Measurements from ENCODE around the gene LRRC66. TPM values are rescaled to one million over a fixed set of nuclear protein-coding genes. Genes with fewer than 3 reads are reported as not detected.
A peak's percentile ranks its signal among the peaks of the same experiment; 100 is the strongest.

Gene LRRC66, protein sequence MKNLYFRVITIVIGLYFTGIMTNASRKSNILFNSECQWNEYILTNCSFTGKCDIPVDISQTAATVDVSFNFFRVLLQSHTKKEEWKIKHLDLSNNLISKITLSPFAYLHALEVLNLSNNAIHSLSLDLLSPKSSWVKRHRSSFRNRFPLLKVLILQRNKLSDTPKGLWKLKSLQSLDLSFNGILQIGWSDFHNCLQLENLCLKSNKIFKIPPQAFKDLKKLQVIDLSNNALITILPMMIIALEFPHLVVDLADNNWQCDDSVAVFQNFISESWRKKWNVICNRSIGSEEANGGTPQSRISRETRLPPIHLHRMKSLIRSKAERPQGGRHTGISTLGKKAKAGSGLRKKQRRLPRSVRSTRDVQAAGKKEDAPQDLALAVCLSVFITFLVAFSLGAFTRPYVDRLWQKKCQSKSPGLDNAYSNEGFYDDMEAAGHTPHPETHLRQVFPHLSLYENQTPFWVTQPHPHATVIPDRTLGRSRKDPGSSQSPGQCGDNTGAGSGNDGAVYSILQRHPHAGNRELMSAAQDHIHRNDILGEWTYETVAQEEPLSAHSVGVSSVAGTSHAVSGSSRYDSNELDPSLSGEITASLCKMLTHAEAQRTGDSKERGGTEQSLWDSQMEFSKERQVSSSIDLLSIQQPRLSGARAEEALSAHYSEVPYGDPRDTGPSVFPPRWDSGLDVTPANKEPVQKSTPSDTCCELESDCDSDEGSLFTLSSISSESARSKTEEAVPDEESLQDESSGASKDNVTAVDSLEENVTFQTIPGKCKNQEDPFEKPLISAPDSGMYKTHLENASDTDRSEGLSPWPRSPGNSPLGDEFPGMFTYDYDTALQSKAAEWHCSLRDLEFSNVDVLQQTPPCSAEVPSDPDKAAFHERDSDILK
- total RNA-seq (2022) (0.09 TPM in 1 of 2 replicates, not detected in the other), Bru-seq, nascent RNA (percentile 23 among the genes with signal in this experiment), BruChase-seq, experiment 1, labeled RNA remaining after a 2-hour chase (percentile 21 among the genes with signal in this experiment), BruChase-seq, experiment 2, labeled RNA remaining after a 6-hour chase (percentile 16 among the genes with signal in this experiment)
- long read RNA-seq, result 0 reads

DNA sequence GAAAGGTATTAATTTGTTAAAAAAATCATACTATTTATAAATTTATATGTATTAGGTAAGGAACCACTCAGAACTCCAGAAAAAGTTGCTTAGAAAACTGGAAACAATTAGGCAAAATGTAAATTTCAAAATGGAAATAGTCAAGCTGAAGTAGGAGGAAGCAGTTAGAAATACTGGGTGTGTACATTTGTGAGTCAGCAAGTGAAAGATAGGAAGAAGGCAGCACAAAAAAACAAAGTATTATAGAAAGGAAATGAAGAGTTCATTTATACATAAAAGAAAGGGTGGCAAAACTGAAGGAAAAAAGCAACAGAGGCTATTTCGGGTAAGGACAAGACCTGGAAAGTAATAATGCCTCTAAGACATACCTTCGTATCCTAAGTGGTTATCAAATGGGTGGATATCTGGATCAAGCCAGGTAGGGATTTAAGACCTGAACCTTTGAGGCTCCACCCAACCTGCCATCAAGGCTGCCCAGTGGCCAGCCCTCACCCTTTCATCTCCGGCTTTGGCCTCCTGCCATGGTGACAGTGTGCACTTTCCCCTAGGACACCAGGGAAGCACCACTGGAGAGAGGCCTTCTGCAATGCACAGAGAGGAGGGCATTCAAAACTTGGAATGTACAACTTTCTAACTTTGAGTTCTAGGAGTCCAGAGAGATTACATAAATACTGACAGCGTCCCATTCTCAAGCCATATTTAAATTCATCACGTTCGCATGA lies at the start of gene LRRC66:
Gene LRRC66 (minus strand): TSS at position 428 of the 722 bp plus-strand sequence. CDS start 2,750 bp downstream, outside the sequence.
- H3K27me3 ChIP-seq (replicated peaks; ENCODE audit: control insufficient read depth, insufficient read depth, low read length), result no peaks in the 10 kb centered on the region
- no peak for DNase-seq
- Mint-ChIP-seq H3K27me3 (ENCODE audit: insufficient read depth, unreplicated experiment) (no peaks in the 10 kb centered on the region), H3K36me3 (ENCODE audit: insufficient read depth, unreplicated experiment) (no peaks in the 10 kb centered on the region), H3K27ac (ENCODE audit: unreplicated experiment) (no peak within 1 kb of the TSS), H3K9me3 (ENCODE audit: unreplicated experiment) (no peaks in the 10 kb centered on the region), H3K4me3 (ENCODE audit: unreplicated experiment) (no peak within 1 kb of the TSS), H3K4me1 (ENCODE audit: low read depth, unreplicated experiment) (no peaks in the 10 kb centered on the region)
- BruUV-seq (replicated peaks), result no TSS peak
- H3K4me1 ChIP-seq, result peaks cover 3% of the 10 kb centered on the region; the same call in 1 of the 2 replicates
- TF ChIP-seq, protein P1, sequence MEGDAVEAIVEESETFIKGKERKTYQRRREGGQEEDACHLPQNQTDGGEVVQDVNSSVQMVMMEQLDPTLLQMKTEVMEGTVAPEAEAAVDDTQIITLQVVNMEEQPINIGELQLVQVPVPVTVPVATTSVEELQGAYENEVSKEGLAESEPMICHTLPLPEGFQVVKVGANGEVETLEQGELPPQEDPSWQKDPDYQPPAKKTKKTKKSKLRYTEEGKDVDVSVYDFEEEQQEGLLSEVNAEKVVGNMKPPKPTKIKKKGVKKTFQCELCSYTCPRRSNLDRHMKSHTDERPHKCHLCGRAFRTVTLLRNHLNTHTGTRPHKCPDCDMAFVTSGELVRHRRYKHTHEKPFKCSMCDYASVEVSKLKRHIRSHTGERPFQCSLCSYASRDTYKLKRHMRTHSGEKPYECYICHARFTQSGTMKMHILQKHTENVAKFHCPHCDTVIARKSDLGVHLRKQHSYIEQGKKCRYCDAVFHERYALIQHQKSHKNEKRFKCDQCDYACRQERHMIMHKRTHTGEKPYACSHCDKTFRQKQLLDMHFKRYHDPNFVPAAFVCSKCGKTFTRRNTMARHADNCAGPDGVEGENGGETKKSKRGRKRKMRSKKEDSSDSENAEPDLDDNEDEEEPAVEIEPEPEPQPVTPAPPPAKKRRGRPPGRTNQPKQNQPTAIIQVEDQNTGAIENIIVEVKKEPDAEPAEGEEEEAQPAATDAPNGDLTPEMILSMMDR (IDR thresholded peaks at IDR 0.05; ENCODE audit: insufficient read depth in 1 of 2, low read depth in 1 of 2, low read length in 1 of 2, severe bottlenecking in 1 of 2, unreplicated experiment in 1 of 2), result no peak
- ChIA-PET CTCF (no interaction called here), POLR2A (no interaction called here)
- H3K36me3 ChIP-seq (ENCODE audit: control insufficient read depth, insufficient read depth, low read length), result no peaks in the 10 kb centered on the region
- H3K4me3 ChIP-seq (ENCODE audit: low read depth, low read length), result no peak within 1 kb of the TSS
- intact Hi-C loops (cut with micrococcal nuclease; ENCODE audit: unreplicated experiment), result loop anchor here (10.0 kb wide), 1 partner anchor 65 kb away; no protein-coding TSS in a partner anchor
- H3K9me3 ChIP-seq, result no peaks in the 10 kb centered on the region

- H3K27me3 ChIP-seq (replicated peaks; ENCODE audit: control insufficient read depth, insufficient read depth, low read length), result no peaks in the 10 kb centered on the region
- H3K27me3 Mint-ChIP-seq (ENCODE audit: insufficient read depth, unreplicated experiment), result peaks cover 29% of the 10 kb centered on the region
- no peak for DNase-seq
- H3K36me3 Mint-ChIP-seq (ENCODE audit: insufficient read depth, unreplicated experiment), result no peaks in the 10 kb centered on the region
- no peaks in the 10 kb centered on the region for H3K9me3 Mint-ChIP-seq (ENCODE audit: unreplicated experiment)
- no peaks in the 10 kb centered on the region for H3K9me3 ChIP-seq
- H3K4me1 Mint-ChIP-seq (ENCODE audit: low read depth, unreplicated experiment), result no peaks in the 10 kb centered on the region
- ChIA-PET POLR2A (no interaction called here), CTCF (no interaction called here)
- no peak overlapping the region for H3K27ac Mint-ChIP-seq (ENCODE audit: unreplicated experiment)
- H3K4me1 ChIP-seq, result no peaks in the 10 kb centered on the region
- intact Hi-C loops (cut with micrococcal nuclease; ENCODE audit: unreplicated experiment), result no loop called here
- H3K4me3 ChIP-seq (ENCODE audit: low read depth, low read length), result no peak overlapping the region
- TF ChIP-seq, protein P1 (IDR thresholded peaks at IDR 0.05; ENCODE audit: insufficient read depth in 1 of 2, low read depth in 1 of 2, low read length in 1 of 2, severe bottlenecking in 1 of 2, unreplicated experiment in 1 of 2), result no peak
- no peaks in the 10 kb centered on the region for H3K36me3 ChIP-seq (ENCODE audit: control insufficient read depth, insufficient read depth, low read length)
- no TSS peak for BruUV-seq (replicated peaks)
- H3K4me3 Mint-ChIP-seq (ENCODE audit: unreplicated experiment), result no peak overlapping the region
Measured at GRCh38 chr4:52069571-52069970, 49.4 kb upstream of the LRRC66 start.

Data from Caco-2 (cell line).